ENCODE measurements around the gene RNF222.

DNA sequence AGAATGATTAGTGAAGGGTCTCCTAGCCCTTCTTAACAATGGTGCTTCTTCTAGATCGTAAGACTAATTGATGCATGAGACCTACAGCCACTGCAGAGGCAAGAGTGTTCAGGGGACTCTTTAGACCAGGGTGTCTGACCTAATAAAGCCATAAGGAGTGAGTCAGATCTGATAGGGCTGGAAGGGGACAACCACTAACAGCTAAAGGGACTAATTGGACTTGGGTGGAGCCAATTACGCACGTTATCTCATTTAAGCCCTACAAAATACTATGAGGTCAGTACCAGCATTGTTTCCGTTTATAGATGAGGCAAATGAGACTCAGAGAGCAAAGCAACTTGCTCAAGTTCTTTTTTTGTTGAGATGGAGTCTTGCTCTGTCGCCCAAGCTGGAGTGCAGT lies 14.5 kb upstream of the RNF222 start:
- no peak for TF ChIP-seq RAD21 (IDR thresholded peaks at IDR 0.05; ENCODE audit: low read depth)
- no peak for TF ChIP-seq YY1 (IDR thresholded peaks at IDR 0.05; ENCODE audit: low read depth)
- no peak for TF ChIP-seq NFIC (IDR thresholded peaks at IDR 0.05)
- TF ChIP-seq CREB1 (IDR thresholded peaks at IDR 0.05; ENCODE audit: low read depth): no peak
- TF ChIP-seq, protein P1, sequence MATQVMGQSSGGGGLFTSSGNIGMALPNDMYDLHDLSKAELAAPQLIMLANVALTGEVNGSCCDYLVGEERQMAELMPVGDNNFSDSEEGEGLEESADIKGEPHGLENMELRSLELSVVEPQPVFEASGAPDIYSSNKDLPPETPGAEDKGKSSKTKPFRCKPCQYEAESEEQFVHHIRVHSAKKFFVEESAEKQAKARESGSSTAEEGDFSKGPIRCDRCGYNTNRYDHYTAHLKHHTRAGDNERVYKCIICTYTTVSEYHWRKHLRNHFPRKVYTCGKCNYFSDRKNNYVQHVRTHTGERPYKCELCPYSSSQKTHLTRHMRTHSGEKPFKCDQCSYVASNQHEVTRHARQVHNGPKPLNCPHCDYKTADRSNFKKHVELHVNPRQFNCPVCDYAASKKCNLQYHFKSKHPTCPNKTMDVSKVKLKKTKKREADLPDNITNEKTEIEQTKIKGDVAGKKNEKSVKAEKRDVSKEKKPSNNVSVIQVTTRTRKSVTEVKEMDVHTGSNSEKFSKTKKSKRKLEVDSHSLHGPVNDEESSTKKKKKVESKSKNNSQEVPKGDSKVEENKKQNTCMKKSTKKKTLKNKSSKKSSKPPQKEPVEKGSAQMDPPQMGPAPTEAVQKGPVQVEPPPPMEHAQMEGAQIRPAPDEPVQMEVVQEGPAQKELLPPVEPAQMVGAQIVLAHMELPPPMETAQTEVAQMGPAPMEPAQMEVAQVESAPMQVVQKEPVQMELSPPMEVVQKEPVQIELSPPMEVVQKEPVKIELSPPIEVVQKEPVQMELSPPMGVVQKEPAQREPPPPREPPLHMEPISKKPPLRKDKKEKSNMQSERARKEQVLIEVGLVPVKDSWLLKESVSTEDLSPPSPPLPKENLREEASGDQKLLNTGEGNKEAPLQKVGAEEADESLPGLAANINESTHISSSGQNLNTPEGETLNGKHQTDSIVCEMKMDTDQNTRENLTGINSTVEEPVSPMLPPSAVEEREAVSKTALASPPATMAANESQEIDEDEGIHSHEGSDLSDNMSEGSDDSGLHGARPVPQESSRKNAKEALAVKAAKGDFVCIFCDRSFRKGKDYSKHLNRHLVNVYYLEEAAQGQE (IDR thresholded peaks at IDR 0.05; ENCODE audit: low read depth): no peak
- TF ChIP-seq EP300 (IDR thresholded peaks at IDR 0.05; ENCODE audit: borderline replicate concordance): no peak
- TF ChIP-seq, protein P2, sequence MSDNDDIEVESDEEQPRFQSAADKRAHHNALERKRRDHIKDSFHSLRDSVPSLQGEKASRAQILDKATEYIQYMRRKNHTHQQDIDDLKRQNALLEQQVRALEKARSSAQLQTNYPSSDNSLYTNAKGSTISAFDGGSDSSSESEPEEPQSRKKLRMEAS (IDR thresholded peaks at IDR 0.05): no peak
- TF ChIP-seq TAF1 (IDR thresholded peaks at IDR 0.05; ENCODE audit: low read depth): no peak
- no peak for TF ChIP-seq ZBTB7A (IDR thresholded peaks at IDR 0.05; ENCODE audit: low read depth)
- TF ChIP-seq FOXM1 (IDR thresholded peaks at IDR 0.05; ENCODE audit: borderline replicate concordance, low read depth): no peak
- no peak for TF ChIP-seq TEAD4 (IDR thresholded peaks at IDR 0.05)
- no peak for TF ChIP-seq CEBPB (IDR thresholded peaks at IDR 0.05)
- TF ChIP-seq TCF12 (IDR thresholded peaks at IDR 0.05; ENCODE audit: low read depth): no peak
